ENCODE results near the gene TBCC. TPM values are rescaled to one million over a fixed set of nuclear protein-coding genes. Genes with fewer than 3 reads are reported as not detected.

TBCC gene
- total and polyA plus RNA-seq, 10 of the 15 experiments (the other 5 are each of a cell fraction or from before 2014, with no cell fraction given) = 2.5 to 41.9 (median 20.3) TPM

GRCh38 chr6:42726485-42727086 lies 19.3 kb downstream of the TBCC start (continued):
- TF ChIP-seq SPI1 (IDR thresholded peaks at IDR 0.05; ENCODE audit: borderline replicate concordance, insufficient read depth, low read depth, low read length) (no peak), CBX3 (IDR thresholded peaks at IDR 0.05; ENCODE audit: borderline replicate concordance, low read depth) (no peak), ZNF384 (IDR thresholded peaks at IDR 0.05; ENCODE audit: borderline replicate concordance, low read depth, low read length) (no peak), HDAC6 (IDR thresholded peaks at IDR 0.05; ENCODE audit: unreplicated experiment) (no peak), JUNB (IDR thresholded peaks at IDR 0.05) (no peak), TARDBP (IDR thresholded peaks at IDR 0.05; ENCODE audit: borderline replicate concordance) (no peak), BMI1 (IDR thresholded peaks at IDR 0.05; ENCODE audit: borderline replicate concordance) (no peak), ATF7 (IDR thresholded peaks at IDR 0.05; ENCODE audit: low read depth) (peak; percentile 35; the same call in 1 of the 2 replicates), CBFB (IDR thresholded peaks at IDR 0.05; ENCODE audit: low read depth) (no peak), E2F8 (IDR thresholded peaks at IDR 0.05; ENCODE audit: low read depth, partially characterized antibody) (peak; percentile 57), CHD2 (IDR thresholded peaks at IDR 0.05; ENCODE audit: borderline replicate concordance, low read depth, low read length) (no peak), ZBTB40 (IDR thresholded peaks at IDR 0.05; ENCODE audit: borderline replicate concordance) (peak; percentile 35; the same call in 1 of the 2 replicates), MLLT1 (IDR thresholded peaks at IDR 0.05) (no peak), TBL1XR1 (IDR thresholded peaks at IDR 0.05; ENCODE audit: low read depth, low read length) (no peak; the same call in 1 of the 2 replicates), GATAD2B (conservative IDR thresholded peaks at IDR 0.05; ENCODE audit: low read depth) (no peak), TAF1 (IDR thresholded peaks at IDR 0.05; ENCODE audit: borderline replicate concordance, low read depth, low read length) (0 out of 2 replicates have a peak, but pooled peaks have one; percentile 14), JUND (IDR thresholded peaks at IDR 0.05; ENCODE audit: low read depth, low read length) (no peak), E4F1 (IDR thresholded peaks at IDR 0.05; ENCODE audit: borderline replicate concordance, partially characterized antibody) (no peak), NFYB (IDR thresholded peaks at IDR 0.05; ENCODE audit: insufficient read depth, low read depth, low read length) (no peak), TCF12 (IDR thresholded peaks at IDR 0.05; ENCODE audit: low read depth, low read length) (no peak)
